ENCODE data around the gene SLC7A4. TPM values are rescaled to one million over a fixed set of nuclear protein-coding genes. Genes with fewer than 3 reads are reported as not detected.
"Not testable (repeated sequence)": the region's sequence is repeated elsewhere in the genome, so short reads cannot be mapped to it uniquely, and the experiment has no call there.

The SLC7A4 gene
- total and polyA plus RNA-seq, 12 donors, result 0.73 to 7.2 (median 3.3) TPM

DNA sequence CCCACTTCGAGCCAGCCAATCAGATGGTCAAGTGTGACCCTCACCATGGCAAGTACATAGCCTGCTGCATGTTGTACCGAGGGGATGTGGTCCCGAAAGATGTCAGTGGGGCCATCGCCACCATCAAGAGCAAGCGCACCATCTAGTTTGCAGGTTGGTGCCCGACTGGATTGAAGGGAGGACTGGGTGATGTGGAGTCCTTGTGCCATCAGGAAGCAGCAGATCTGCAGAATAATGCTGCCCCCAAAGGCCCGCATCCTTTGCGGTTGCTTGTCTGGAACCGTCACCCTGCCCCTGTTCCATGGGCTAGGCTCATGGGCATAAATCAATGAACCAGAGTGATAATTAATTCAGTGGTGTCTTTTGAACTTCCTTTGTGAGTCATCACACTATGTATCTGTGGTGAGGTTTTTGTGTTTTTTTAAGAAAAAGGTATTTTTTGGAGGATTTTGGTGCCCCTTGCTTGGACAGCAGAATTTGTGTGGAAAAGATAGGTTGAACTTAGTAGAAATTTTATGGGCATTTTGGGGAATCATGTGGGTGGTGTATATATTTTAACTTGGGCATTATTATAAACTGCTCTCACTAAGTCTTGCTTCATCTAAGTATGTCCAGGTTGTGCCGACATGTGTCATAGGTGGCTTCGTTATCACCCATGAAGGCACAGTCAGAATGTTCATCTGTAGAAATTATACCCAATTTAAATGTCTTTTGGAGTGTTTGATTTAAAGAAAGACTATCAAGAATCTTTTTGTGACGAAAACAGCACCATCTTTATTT, 35.7 kb upstream of the SLC7A4 start:
- TF ChIP-seq CTCF (IDR thresholded peaks at IDR 0.05) (no peak), POLR2A (IDR thresholded peaks at IDR 0.05) (no peak)
- DNase-seq, result peak in 1 of 7 donors; percentile 7
- Histone ChIP-seq H3K4me3 (no peak overlapping the region), H3K27me3 (no peaks in the 10 kb centered on the region), H3K36me3 (replicated peaks in 1 of 2) (no peaks in the 10 kb centered on the region), H3K4me1 (replicated peaks in 1 of 2) (no peaks in the 10 kb centered on the region), H3K9me3 (replicated peaks in 1 of 3) (no peaks in the 10 kb centered on the region), H3K27ac (no peak overlapping the region)
- 92 to 95% (median 93%) methylated on average over 11 to 12 of the region's 12 CpGs for WGBS, 4 donors
- intact Hi-C loops (cut with DNase I), result no loop called here

- Histone ChIP-seq H3K27ac (no peak overlapping the region), H3K4me3 (no peak overlapping the region), H3K36me3 (replicated peaks in 1 of 2) (no peaks in the 10 kb centered on the region), H3K4me1 (replicated peaks in 1 of 2) (no peaks in the 10 kb centered on the region), H3K27me3 (no peaks in the 10 kb centered on the region), H3K9me3 (replicated peaks in 1 of 3) (no peaks in the 10 kb centered on the region)
- WGBS, 4 donors, result 87 to 93% (median 90%) methylated on average over 22 to 27 of the region's 28 CpGs
- TF ChIP-seq POLR2A (IDR thresholded peaks at IDR 0.05), result no peak
- no peak for TF ChIP-seq CTCF (IDR thresholded peaks at IDR 0.05)
- intact Hi-C loops (cut with DNase I), result no loop called here
- peak in 2 of 7 donors; percentile 2 to 5 for DNase-seq
Measured at GRCh38 chr22:21067075-21067900, 34.9 kb upstream of the SLC7A4 start.

GRCh38 chr22:21064917-21065864, 32.8 kb upstream of the SLC7A4 start:
- WGBS, 4 donors, result 52 to 56% (median 56%) methylated on average over 5 to 13 of the region's 13 CpGs
- intact Hi-C loops (cut with DNase I), result no loop called here
- no peak overlapping the region for H3K27ac ChIP-seq
- no peak for TF ChIP-seq CTCF (IDR thresholded peaks at IDR 0.05)
- TF ChIP-seq POLR2A (IDR thresholded peaks at IDR 0.05), result no peak
- H3K9me3 ChIP-seq (replicated peaks in 1 of 3), result no peaks in the 10 kb centered on the region
- H3K4me1 ChIP-seq (replicated peaks in 1 of 2), result no peaks in the 10 kb centered on the region
- H3K27me3 ChIP-seq, result no peaks in the 10 kb centered on the region
- peak in 6 of 7 donors; percentile 35 to 61 (median 44) for DNase-seq
- no peaks in the 10 kb centered on the region for H3K36me3 ChIP-seq (replicated peaks in 1 of 2)
- H3K4me3 ChIP-seq, result no peak overlapping the region

DNA sequence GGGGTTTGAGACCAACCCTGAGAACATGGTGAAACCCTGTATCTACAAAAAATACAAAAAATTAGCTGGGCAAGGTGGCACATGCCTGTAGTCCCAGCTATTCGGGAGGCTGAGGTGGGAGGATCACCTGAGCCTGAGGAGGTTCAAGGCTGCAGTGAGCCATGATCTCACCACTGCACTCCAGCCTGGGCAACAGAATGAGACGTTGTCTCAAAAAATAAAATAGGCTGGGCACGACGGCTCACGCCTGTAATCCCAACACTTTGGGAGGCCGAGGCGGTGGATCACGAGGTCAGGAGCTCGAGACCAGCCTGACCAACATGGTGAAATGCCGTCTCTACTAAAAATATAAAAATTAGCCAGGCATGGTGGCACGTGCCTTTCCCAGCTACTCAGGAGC, 32.1 kb upstream of the SLC7A4 start:
- H3K4me3 ChIP-seq; H3K9me3 ChIP-seq (replicated peaks in 1 of 3); DNase-seq; intact Hi-C loops (cut with DNase I); H3K36me3 ChIP-seq (replicated peaks in 1 of 2); H3K4me1 ChIP-seq (replicated peaks in 1 of 2); H3K27ac ChIP-seq; H3K27me3 ChIP-seq: not testable (repeated sequence)
- WGBS, 4 donors, result 79 to 90% (median 82%) methylated on average over 11 of the region's 11 CpGs

GRCh38 chr22:21061660-21062321, 29.4 kb upstream of the SLC7A4 start:
- DNase-seq; intact Hi-C loops (cut with DNase I); H3K4me3 ChIP-seq; H3K27ac ChIP-seq; H3K9me3 ChIP-seq (replicated peaks in 1 of 3); H3K36me3 ChIP-seq (replicated peaks in 1 of 2); H3K27me3 ChIP-seq; H3K4me1 ChIP-seq (replicated peaks in 1 of 2): not testable (repeated sequence)
- 89 to 95% (median 93%) methylated on average over 17 to 18 of the region's 18 CpGs for WGBS, 4 donors

- WGBS, 4 donors, result 36 to 58% (median 50%) methylated on average over 4 to 7 of the region's 8 CpGs; no CpG with 5 or more reads in 1 of the 4 donors
- intact Hi-C loops (cut with DNase I); H3K27me3 ChIP-seq; H3K36me3 ChIP-seq (replicated peaks in 1 of 2); H3K9me3 ChIP-seq (replicated peaks in 1 of 3); H3K27ac ChIP-seq; H3K4me1 ChIP-seq (replicated peaks in 1 of 2); H3K4me3 ChIP-seq: not testable (repeated sequence)
- DNase-seq, result peak in 5 of 7 donors; percentile 50 to 70 (median 65)
Measured at GRCh38 chr22:21060363-21060762, 28.0 kb upstream of the SLC7A4 start.

Measured in adrenal gland (tissue), 12 donors.